GM21529 (cell line): ENCODE data around the gene CNPY1.

ENCODE experiments used
- ATAC-seq: cut with Tn5 transposase; IDR thresholded peaks from one replicate; pipeline ENCODE4 v1.9.1; 2021; ENCODE audit not compliant: unreplicated experiment

CNPY1 gene

GRCh38 chr7:155490697-155491628 lies 55.4 kb downstream of the CNPY1 start:
- peak; percentile 95 for ATAC-seq

GRCh38 chr7:155489862-155490696 lies 56.3 kb downstream of the CNPY1 start:
- peak; percentile 30 for ATAC-seq

DNA sequence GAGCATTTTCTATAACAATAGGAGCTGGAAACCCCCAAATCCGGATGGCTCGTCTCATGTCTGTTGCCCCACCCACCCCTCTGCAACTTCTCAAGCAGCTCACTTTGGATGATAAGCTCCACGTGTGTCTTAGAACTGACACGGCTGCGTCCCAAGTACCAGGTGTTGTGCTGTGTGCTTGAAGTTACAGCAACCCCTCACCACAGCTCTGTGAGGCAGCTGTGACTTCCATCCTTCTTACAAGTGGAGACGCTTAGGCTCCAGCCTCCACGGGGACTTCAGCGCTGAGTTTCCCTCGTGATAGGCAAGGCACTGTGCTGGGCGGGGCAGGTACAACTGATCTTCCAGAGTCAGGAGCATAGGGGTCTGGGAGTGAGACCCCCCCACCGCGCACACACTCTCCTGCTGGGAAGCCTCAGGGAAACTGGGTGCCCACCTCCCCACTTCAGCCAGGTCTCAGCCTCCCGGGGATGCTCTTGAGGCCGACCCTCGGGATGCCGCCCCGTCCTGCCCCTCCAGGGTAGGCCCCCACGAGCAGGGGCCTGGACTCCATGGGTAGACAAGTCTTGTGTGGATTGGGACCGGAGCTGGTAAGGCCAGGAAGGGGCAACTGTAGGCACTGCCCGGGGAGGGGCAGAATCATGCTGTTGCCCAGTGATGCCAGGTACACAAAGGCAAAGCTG lies 57.1 kb downstream of the CNPY1 start:
- no peak for ATAC-seq

- no peak for ATAC-seq
Observed at GRCh38 chr7:155488483-155489127, 57.8 kb downstream of the CNPY1 start.

DNA sequence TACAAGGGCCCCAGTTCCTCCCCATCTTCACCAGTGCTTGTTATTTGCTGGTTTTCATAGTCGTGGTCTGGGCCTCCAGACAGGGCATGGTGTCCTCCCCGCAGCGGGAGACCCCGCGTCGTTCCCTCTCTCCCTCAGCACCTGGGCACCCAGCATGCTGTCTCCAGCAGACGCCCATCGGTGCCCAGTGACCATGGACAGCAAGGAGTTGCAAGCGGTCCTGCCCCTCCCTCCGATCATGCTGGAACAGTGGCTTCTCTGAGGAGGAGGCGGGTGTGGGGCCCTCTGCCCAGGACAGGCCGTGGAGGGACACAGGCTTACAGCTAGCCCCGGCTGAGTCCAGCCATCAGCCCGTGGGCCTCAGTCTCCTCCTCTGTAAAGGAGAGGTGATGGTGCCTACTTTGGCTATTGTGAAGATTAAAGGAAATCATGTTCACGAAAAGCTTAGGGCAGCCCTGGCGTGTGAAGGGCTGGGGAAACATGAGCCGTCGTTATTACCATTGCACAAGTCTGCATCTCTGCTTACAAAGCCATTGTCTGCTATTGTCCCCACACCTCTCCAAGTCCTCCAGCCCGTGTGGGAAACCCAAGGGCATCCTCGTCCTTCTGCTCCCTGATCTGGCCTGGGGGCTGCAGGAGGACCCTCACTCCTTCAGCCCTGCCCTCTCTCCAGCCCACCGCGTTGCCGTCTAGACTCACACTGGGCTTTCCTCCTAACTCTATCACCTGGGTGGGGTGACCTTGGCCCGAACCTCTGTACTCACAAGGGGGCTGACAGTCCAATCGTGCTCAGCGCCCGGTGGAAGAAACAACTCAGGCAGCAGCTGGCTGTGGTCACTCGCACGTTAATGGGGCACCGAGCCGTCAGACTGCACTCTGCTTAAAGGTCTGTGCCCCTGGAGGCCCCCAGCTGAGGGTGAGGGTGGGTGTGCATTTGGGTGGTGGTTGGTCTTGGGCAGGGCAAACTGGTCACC lies 58.6 kb downstream of the CNPY1 start:
- no peak for ATAC-seq

DNA sequence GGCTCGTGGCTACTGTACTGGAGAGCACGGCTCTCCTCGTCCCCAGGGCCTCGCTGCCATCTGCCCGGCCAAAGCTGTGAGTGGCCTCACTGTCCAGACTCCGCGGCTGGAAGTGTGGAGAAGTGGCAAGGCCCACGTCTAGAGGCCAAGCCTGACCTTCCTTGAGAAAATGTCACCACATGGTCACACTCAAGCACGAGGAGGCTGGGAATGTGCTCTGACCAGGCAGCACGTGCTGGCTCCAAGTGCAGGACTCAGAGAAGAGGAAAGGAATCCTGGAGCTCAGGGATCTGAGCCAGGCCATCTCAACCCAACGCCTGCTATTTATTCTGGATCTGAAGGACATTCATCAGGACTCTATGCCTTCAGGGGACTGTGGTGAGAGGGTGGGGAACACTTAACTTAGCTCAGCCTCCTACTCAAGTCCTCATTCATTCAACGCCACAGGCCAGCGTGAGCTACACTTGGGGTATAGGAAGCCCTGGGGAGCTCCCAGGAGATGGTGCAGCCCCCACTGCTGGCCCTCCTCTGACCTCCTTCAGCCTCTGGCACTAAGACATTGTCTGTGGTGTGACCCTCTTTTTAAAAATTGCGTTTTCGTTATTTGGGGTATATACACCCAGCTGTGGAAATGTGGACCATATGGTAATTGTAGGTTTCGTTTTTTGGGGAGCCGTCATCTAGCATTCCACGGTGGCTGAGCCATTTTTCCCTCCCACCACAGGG lies 59.4 kb downstream of the CNPY1 start:
- no peak for ATAC-seq

- ATAC-seq: no peak
Observed at GRCh38 chr7:155484483-155485399, 61.6 kb downstream of the CNPY1 start.

GRCh38 chr7:155483868-155484325 lies 62.5 kb downstream of the CNPY1 start:
- no peak for ATAC-seq

GRCh38 chr7:155483245-155483644 lies 63.1 kb downstream of the CNPY1 start:
- no peak for ATAC-seq

- ATAC-seq: no peak
Observed at GRCh38 chr7:155482511-155483183, 63.7 kb downstream of the CNPY1 start.

- ATAC-seq: no peak
Observed at GRCh38 chr7:155481764-155482163, 64.6 kb downstream of the CNPY1 start.

DNA sequence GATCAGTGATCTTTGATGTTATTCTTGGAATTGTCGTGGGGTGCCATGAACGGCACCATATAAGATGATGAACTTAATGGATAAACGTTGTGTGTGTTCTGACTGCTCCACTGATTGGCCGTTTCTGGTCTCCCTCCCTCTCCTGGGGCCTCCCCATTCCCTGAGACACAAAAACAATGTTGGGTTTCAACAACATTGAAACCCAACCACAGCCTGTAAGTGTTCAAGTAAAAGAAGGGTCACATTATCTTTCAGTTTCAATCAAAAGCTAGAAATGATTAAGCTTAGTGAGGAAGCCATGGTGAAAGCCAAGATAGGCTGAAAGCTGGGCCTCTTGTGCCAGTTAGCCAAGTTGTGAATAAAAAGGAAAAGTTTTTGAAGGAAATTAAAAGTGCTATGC lies 68.9 kb downstream of the CNPY1 start:
- ATAC-seq: peak; percentile 97

DNA sequence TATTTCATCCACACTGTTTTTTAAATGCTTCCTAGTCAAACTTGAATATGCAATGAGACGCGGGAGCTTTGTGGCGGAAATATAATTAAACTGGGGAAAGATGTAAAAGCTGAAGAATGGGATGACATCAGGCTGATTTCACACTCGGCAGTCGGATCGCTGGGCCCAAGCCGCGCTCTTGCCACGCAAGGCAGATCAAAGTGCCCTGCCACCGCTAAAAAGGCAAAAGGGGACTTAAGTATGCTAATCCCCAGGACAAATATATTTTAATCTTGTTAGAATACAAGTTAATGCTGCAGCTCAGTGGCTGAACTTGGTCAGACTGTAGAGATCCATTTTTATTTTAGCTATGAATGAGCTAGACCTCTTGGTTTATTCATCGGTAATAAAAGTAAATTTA lies 74.6 kb downstream of the CNPY1 start:
- no peak for ATAC-seq

- no peak for ATAC-seq
Observed at GRCh38 chr7:155470686-155471638, 75.4 kb downstream of the CNPY1 start.

GRCh38 chr7:155470186-155470487 lies 76.2 kb downstream of the CNPY1 start:
- ATAC-seq: no peak
